H9 (cell line): ENCODE results near the gene SFXN5. TPM values are rescaled to one million over a fixed set of nuclear protein-coding genes. Genes with fewer than 3 reads are reported as not detected.

ENCODE experiments used
- DNase-seq: peaks from one replicate; pipeline ENCODE4 v3.0.0-alpha.2; 2017
- H2AFZ ChIP-seq: one replicate; pipeline ENCODE4 v1.6.1; 2013; ENCODE audit warnings: mild to moderate bottlenecking, low read length, control low read depth, moderate library complexity
- H2AK5ac ChIP-seq: 2 replicates; pipeline ENCODE4 v1.6.1; 2013; ENCODE audit warnings: low read length, control low read depth, mixed read lengths; ENCODE audit not compliant: insufficient read length
- H2BK120ac ChIP-seq: one replicate; pipeline ENCODE4 v1.6.1; 2013; ENCODE audit warnings: low read depth, mild to moderate bottlenecking, low read length, control low read depth, inconsistent platforms; ENCODE audit not compliant: poor library complexity, severe bottlenecking
- H2BK12ac ChIP-seq: 2 replicates; pipeline ENCODE4 v1.6.1; 2013; ENCODE audit warnings: low read length, control low read depth, mixed read lengths, low read depth; ENCODE audit not compliant: insufficient read length
- H2BK15ac ChIP-seq: 2 replicates; pipeline ENCODE4 v1.6.1; 2013; ENCODE audit warnings: low read depth, low read length, control low read depth
- H2BK20ac ChIP-seq: one replicate; pipeline ENCODE4 v1.6.1; 2013; ENCODE audit warnings: low read depth, mild to moderate bottlenecking, low read length, control low read depth, inconsistent platforms; ENCODE audit not compliant: poor library complexity, severe bottlenecking
- H2BK5ac ChIP-seq: 2 replicates; pipeline ENCODE4 v1.6.1; 2013; ENCODE audit warnings: low read length, control low read depth, mixed read lengths; ENCODE audit not compliant: insufficient read length
- H3K14ac ChIP-seq: 2 replicates; pipeline ENCODE4 v1.6.1; 2013; ENCODE audit warnings: low read length, control low read depth; ENCODE audit not compliant: insufficient read depth
- H3K18ac ChIP-seq: 2 replicates; pipeline ENCODE4 v1.6.1; 2013; ENCODE audit warnings: low read depth, mild to moderate bottlenecking, mixed read lengths, low read length, control low read depth; ENCODE audit not compliant: insufficient read length
- H3K23ac ChIP-seq: 2 replicates; pipeline ENCODE4 v1.6.1; 2013; ENCODE audit warnings: low read length, control low read depth, mixed read lengths, low read depth; ENCODE audit not compliant: insufficient read length
- H3K23me2 ChIP-seq: 2 replicates; pipeline ENCODE4 v1.6.1; 2013; ENCODE audit warnings: low read depth, mild to moderate bottlenecking, mixed read lengths, low read length, control low read depth; ENCODE audit not compliant: insufficient read length, poor library complexity, severe bottlenecking
- H3K27ac ChIP-seq: 2 replicates; pipeline ENCODE4 v1.5.1; 2013; ENCODE audit warnings: low read length, control low read depth, mixed read lengths, low read depth; ENCODE audit not compliant: insufficient read length
- H3K27me3 ChIP-seq: 2 replicates; pipeline ENCODE4 v1.6.1; 2013; ENCODE audit warnings: low read length, control low read depth, inconsistent platforms; ENCODE audit not compliant: insufficient read depth
- H3K4ac ChIP-seq: 2 replicates; pipeline ENCODE4 v1.6.1; 2013; ENCODE audit warnings: low read depth, mild to moderate bottlenecking, control low read depth, inconsistent platforms, low read length, moderate library complexity
- H3K4me1 ChIP-seq: 2 replicates; pipeline ENCODE4 v1.6.1; 2013; ENCODE audit warnings: low read length, control low read depth, inconsistent platforms; ENCODE audit not compliant: insufficient read depth
- H3K4me2 ChIP-seq: 2 replicates; pipeline ENCODE4 v1.6.1; 2013; ENCODE audit warnings: low read length, control low read depth, mixed read lengths; ENCODE audit not compliant: insufficient read length, insufficient read depth
- H3K56ac ChIP-seq: 2 replicates; pipeline ENCODE4 v1.6.1; 2013; ENCODE audit warnings: low read depth, mild to moderate bottlenecking, mixed read lengths, low read length, control low read depth; ENCODE audit not compliant: insufficient read length
- H3K79me1 ChIP-seq: 2 replicates; pipeline ENCODE4 v1.6.1; 2013; ENCODE audit warnings: low read depth, mild to moderate bottlenecking, moderate library complexity, low read length, control low read depth, inconsistent platforms; ENCODE audit not compliant: insufficient read depth, poor library complexity, severe bottlenecking
- H3K79me2 ChIP-seq: 2 replicates; pipeline ENCODE4 v1.6.1; 2013; ENCODE audit warnings: low read length, control low read depth, inconsistent platforms; ENCODE audit not compliant: insufficient read depth
- H3K9ac ChIP-seq: 2 replicates; pipeline ENCODE4 v1.6.1; 2013; ENCODE audit warnings: low read length, control low read depth, mixed read lengths; ENCODE audit not compliant: insufficient read length; ENCODE audit errors: extremely low read depth
- H3K9me3 ChIP-seq: one replicate; pipeline ENCODE4 v1.6.1; 2013; ENCODE audit warnings: low read depth, low read length, inconsistent platforms; ENCODE audit not compliant: control insufficient read depth
- H3T11ph ChIP-seq: one replicate; pipeline ENCODE4 v1.6.1; 2013; ENCODE audit warnings: mild to moderate bottlenecking, low read length, control low read depth, inconsistent platforms
- H4K20me1 ChIP-seq: one replicate; pipeline ENCODE4 v1.6.1; 2013; ENCODE audit not compliant: control insufficient read depth, insufficient read length, insufficient read depth
- H4K5ac ChIP-seq: 2 replicates; pipeline ENCODE4 v1.6.1; 2013; ENCODE audit warnings: low read depth, mild to moderate bottlenecking, mixed read lengths, low read length, control low read depth; ENCODE audit not compliant: insufficient read length
- H4K8ac ChIP-seq: replicated peaks from 2 replicates; pipeline ENCODE4 v1.6.1; 2013; ENCODE audit warnings: low read length, control low read depth, mixed read lengths, low read depth; ENCODE audit not compliant: insufficient read length
- H4K91ac ChIP-seq: 2 replicates; pipeline ENCODE4 v1.6.1; 2013; ENCODE audit warnings: low read depth, mild to moderate bottlenecking, moderate library complexity, mixed read lengths, low read length, control low read depth; ENCODE audit not compliant: insufficient read length
- H3K27ac Mint-ChIP-seq, 3 experiments: 2 replicates in 2 of 3; 3 replicates in 1 of 3; pipeline ENCODE4 v1.8.0; 2020 to 2021; ENCODE audit warnings: mixed read lengths in 3 of 3, mild to moderate bottlenecking in 1 of 3, moderate library complexity in 1 of 3
- H3K27me3 Mint-ChIP-seq: 2 replicates; pipeline ENCODE4 v1.8.0; 2021; ENCODE audit warnings: low read depth, mild to moderate bottlenecking, moderate library complexity, mixed read lengths
- H3K36me3 Mint-ChIP-seq, 3 experiments: 2 replicates in 2 of 3; 3 replicates in 1 of 3; pipeline ENCODE4 v1.8.0; 2020 to 2021; ENCODE audit warnings: low read depth in 3 of 3, mixed read lengths in 3 of 3; ENCODE audit not compliant: insufficient read depth in 1 of 3
- H3K4me1 Mint-ChIP-seq, 2 experiments: 2 replicates each; pipeline ENCODE4 v1.8.0; 2020; ENCODE audit warnings: mixed read lengths in 2 of 2
- H3K4me3 Mint-ChIP-seq, 2 experiments: 2 replicates in 1 of 2; 3 replicates in 1 of 2; pipeline ENCODE4 v1.8.0; 2020 to 2021; ENCODE audit warnings: mild to moderate bottlenecking in 2 of 2, mixed read lengths in 2 of 2, moderate library complexity in 1 of 2
- H3K9me3 Mint-ChIP-seq, 2 experiments: 2 replicates in 1 of 2; 3 replicates in 1 of 2; pipeline ENCODE4 v1.8.0; 2020; ENCODE audit warnings: mild to moderate bottlenecking in 2 of 2, mixed read lengths in 2 of 2, moderate library complexity in 1 of 2
- CTCF ChIP-seq: fragments of 200-600 bp; sonication (generic); conservative IDR thresholded peaks from 3 replicates; pipeline ENCODE4 v1.8.0; 2021; ENCODE audit warnings: antibody characterized with exemption, mild to moderate bottlenecking
- WGBS: extraction: QIAGEN DNeasy Blood & Tissue Kit; methylation state at CpG from one replicate; pipeline ENCODE4 v1.1.7; 2013; ENCODE audit warnings: missing lambda C conversion rate, low lambda C conversion rate, mixed read lengths; ENCODE audit not compliant: insufficient read length; ENCODE audit errors: extremely low coverage; 5-methylcytosine and 5-hydroxymethylcytosine counted together
- total RNA-seq: library from RNA; stranded (reverse); gene quantifications from 2 replicates; pipeline ENCODE4 v1.2.1, GENCODE V29; 2021

The SFXN5 gene
- total RNA-seq, 1 experiment from 2014 or later, result 30.9 TPM

- H3K4me2 ChIP-seq, result no peak overlapping the region
- no peak for TF ChIP-seq CTCF
- Mint-ChIP-seq H3K36me3 (peaks cover 9 to 16% (median 16%) of the 10 kb centered on the region in 3 experiments; a peak in 6 of 7 replicates), H3K4me3 (peak overlapping the region in 1 of 2 experiments; percentile 27; a peak in 1 of 5 replicates), H3K27ac (peak overlapping the region in 2 of 3 experiments; percentile 30 to 81; a peak in 3 of 7 replicates), H3K4me1 (peaks cover 47 to 50% of the 10 kb centered on the region in 2 experiments), H3K27me3 (peaks cover 17% of the 10 kb centered on the region), H3K9me3 (no peaks in the 10 kb centered on the region)
- no peaks in the 10 kb centered on the region for H3K23me2 ChIP-seq
- H2AK5ac ChIP-seq, result no peak overlapping the region
- no peaks in the 10 kb centered on the region for H3K9me3 ChIP-seq
- no peaks in the 10 kb centered on the region for H3K79me1 ChIP-seq
- no peak overlapping the region for H4K91ac ChIP-seq
- H3T11ph ChIP-seq, result no peak overlapping the region
- H4K5ac ChIP-seq, result no peak overlapping the region
- peaks cover 7% of the 10 kb centered on the region; the same call in 1 of the 2 replicates for H3K4me1 ChIP-seq
- no peak overlapping the region for H3K56ac ChIP-seq
- no peak overlapping the region for H3K18ac ChIP-seq
- H2BK12ac ChIP-seq, result no peak overlapping the region
- H4K20me1 ChIP-seq, result no peaks in the 10 kb centered on the region
- no peak overlapping the region for H2BK15ac ChIP-seq
- no peak overlapping the region for H3K27ac ChIP-seq
- H2BK5ac ChIP-seq, result no peak overlapping the region
- H3K9ac ChIP-seq, result no peak overlapping the region
- WGBS, result no CpG with 5 or more reads among the region's 2 CpGs
- no peak overlapping the region for H4K8ac ChIP-seq
- H3K14ac ChIP-seq, result no peak overlapping the region
- H3K27me3 ChIP-seq, result no peaks in the 10 kb centered on the region
- no peak overlapping the region for H2BK120ac ChIP-seq
- no peak overlapping the region for H2AFZ ChIP-seq
- no peak overlapping the region for H3K4ac ChIP-seq
- no peak for DNase-seq
- no peak overlapping the region for H3K23ac ChIP-seq
- no peaks in the 10 kb centered on the region for H3K79me2 ChIP-seq
- H2BK20ac ChIP-seq, result no peak overlapping the region
Observed at GRCh38 chr2:72949045-72949444, 122.5 kb downstream of the SFXN5 start.
